Skeletal muscle tissue (tissue), 4 donors: ENCODE data around the gene PPP5C. TPM values are rescaled to one million over a fixed set of nuclear protein-coding genes. Genes with fewer than 3 reads are reported as not detected.
"Not testable (repeated sequence)": the region's sequence is repeated elsewhere in the genome, so short reads cannot be mapped to it uniquely, and the experiment has no call there.

Source experiments
- H3K27ac ChIP-seq: one replicate; pipeline ENCODE4 v1.7.0; 2013; ENCODE audit warnings: mild to moderate bottlenecking, low read depth, low read length, inconsistent platforms
- H3K27me3 ChIP-seq, 3 donors: one replicate each; pipeline ENCODE4 v1.7.0; 2013; ENCODE audit warnings: low read length in 3 of 3; ENCODE audit not compliant: control insufficient read depth in 3 of 3, insufficient read depth in 3 of 3
- H3K36me3 ChIP-seq, 3 donors: one replicate each; pipeline ENCODE4 v1.7.0; 2013; ENCODE audit warnings: low read length in 3 of 3; ENCODE audit not compliant: control insufficient read depth in 3 of 3, insufficient read depth in 3 of 3
- H3K4me1 ChIP-seq, 3 donors: one replicate each; pipeline ENCODE4 v1.7.0; 2013; ENCODE audit warnings: low read length in 3 of 3, mild to moderate bottlenecking in 3 of 3; ENCODE audit not compliant: control insufficient read depth in 3 of 3, insufficient read depth in 3 of 3
- H3K4me3 ChIP-seq, 3 donors: one replicate each; pipeline ENCODE4 v1.7.0; 2013; ENCODE audit warnings: low read length in 3 of 3
- H3K9ac ChIP-seq, 3 donors: one replicate each; pipeline ENCODE4 v1.7.0; 2013; ENCODE audit warnings: low read length in 3 of 3, mild to moderate bottlenecking in 3 of 3, moderate library complexity in 2 of 3, low read depth in 1 of 3
- H3K9me3 ChIP-seq, 3 donors: one replicate each; pipeline ENCODE4 v1.7.0; 2013; ENCODE audit warnings: low read length in 3 of 3; ENCODE audit not compliant: control insufficient read depth in 3 of 3
- total RNA-seq: library from RNA; depleted of rRNA; stranded (reverse); fragments of >200 nt; gene quantifications from one replicate; pipeline ENCODE4 v1.2.3, GENCODE V29; 2014
- donor health status: Osteomylitis.

Gene PPP5C
- total RNA-seq, 1 donor from 2014 or later: 44.4 TPM

- Histone ChIP-seq H3K9me3 (no peaks in the 10 kb centered on the region), H3K27ac (peak overlapping the region; percentile 11), H3K9ac (peak overlapping the region in 1 of 3 donors; percentile 16), H3K4me1 (peaks cover 16 to 41% (median 26%) of the 10 kb centered on the region in 3 donors), H3K27me3 (no peaks in the 10 kb centered on the region), H3K4me3 (no peak overlapping the region), H3K36me3 (peaks cover 20 to 24% (median 21%) of the 10 kb centered on the region in 3 donors)
Observed at GRCh38 chr19:46372901-46373490, 26.1 kb downstream of the PPP5C start.

GRCh38 chr19:46373491-46374359 is 26.8 kb downstream of the PPP5C start:
- Histone ChIP-seq H3K27ac (peak overlapping the region; percentile 52), H3K27me3 (no peaks in the 10 kb centered on the region), H3K36me3 (peaks cover 17 to 22% (median 18%) of the 10 kb centered on the region in 3 donors), H3K9me3 (no peaks in the 10 kb centered on the region), H3K9ac (peak overlapping the region; percentile 40 to 57 (median 43)), H3K4me1 (peaks cover 23 to 42% (median 28%) of the 10 kb centered on the region in 3 donors), H3K4me3 (peak overlapping the region in 1 of 3 donors; percentile 6)

- peak overlapping the region in 1 of 3 donors; percentile 10 for H3K9ac ChIP-seq
- H3K4me1 ChIP-seq: peaks cover 23 to 52% (median 33%) of the 10 kb centered on the region in 3 donors
- peaks cover 15 to 22% (median 18%) of the 10 kb centered on the region in 3 donors for H3K36me3 ChIP-seq
- no peaks in the 10 kb centered on the region for H3K9me3 ChIP-seq
- H3K27ac ChIP-seq: peak overlapping the region; percentile 52
- no peaks in the 10 kb centered on the region for H3K27me3 ChIP-seq
- H3K4me3 ChIP-seq: no peak overlapping the region
Observed at GRCh38 chr19:46374536-46375475, 27.9 kb downstream of the PPP5C start.

DNA sequence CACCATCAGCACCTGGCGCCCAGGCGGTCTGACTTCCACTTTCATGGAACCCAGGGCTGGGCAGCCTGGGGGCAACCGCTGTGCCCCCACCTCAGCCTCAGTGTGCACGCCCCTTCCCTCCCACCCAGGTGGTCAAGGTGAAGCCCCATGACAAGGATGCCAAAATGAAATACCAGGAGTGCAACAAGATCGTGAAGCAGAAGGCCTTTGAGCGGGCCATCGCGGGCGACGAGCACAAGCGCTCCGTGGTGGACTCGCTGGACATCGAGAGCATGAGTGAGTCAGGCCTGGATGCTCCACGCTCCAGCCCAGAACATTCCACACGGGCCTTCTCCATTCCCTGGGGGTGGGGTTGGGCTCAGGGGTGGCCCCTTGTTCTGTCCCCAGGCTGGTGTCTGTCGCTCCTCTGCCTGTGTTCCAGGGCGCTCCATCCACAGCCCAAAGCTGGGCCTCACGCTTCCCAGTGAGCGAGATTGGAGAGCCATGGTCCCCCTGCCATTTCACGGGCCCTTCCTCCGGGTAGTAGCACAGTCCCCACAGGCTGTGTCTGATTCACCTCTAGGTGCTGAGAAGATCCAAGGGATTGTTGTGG is 28.7 kb downstream of the PPP5C start:
- H3K9me3 ChIP-seq, H3K27ac ChIP-seq, H3K27me3 ChIP-seq, H3K9ac ChIP-seq, H3K4me3 ChIP-seq: not testable (repeated sequence)
- peaks cover 23 to 56% (median 39%) of the 10 kb centered on the region in 3 donors for H3K4me1 ChIP-seq
- H3K36me3 ChIP-seq: peaks cover 15 to 21% (median 18%) of the 10 kb centered on the region in 3 donors

- no peaks in the 10 kb centered on the region for H3K27me3 ChIP-seq
- peaks cover 23 to 51% (median 37%) of the 10 kb centered on the region in 3 donors for H3K4me1 ChIP-seq
- no peaks in the 10 kb centered on the region for H3K9me3 ChIP-seq
- H3K4me3 ChIP-seq: no peak overlapping the region
- H3K36me3 ChIP-seq: peaks cover 14 to 21% (median 16%) of the 10 kb centered on the region in 3 donors
- peak overlapping the region in 1 of 3 donors; percentile 40 for H3K9ac ChIP-seq
- no peak overlapping the region for H3K27ac ChIP-seq
Observed at GRCh38 chr19:46376241-46377153, 29.6 kb downstream of the PPP5C start.

DNA sequence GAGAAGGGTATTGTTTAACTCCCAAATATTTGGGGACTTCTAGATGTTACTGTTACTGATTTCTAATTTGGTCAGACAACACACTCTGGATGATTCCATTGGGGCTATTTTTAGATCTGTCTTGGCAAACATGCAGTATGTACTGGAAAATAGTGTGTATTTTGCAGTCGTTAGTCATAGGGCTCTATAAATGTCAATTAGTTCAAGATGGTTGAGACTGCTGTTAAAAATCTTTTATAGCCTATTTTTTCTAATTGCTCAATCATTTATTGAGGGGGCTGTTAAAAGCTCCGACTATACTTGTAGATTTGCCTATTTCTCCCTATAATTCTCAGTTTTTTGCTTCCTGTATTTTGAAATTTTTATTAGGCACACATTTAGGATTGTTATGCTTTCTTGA is 31.4 kb downstream of the PPP5C start:
- Histone ChIP-seq H3K9ac (peak overlapping the region in 2 of 3 donors; percentile 27 to 30), H3K36me3 (peaks cover 20 to 24% (median 21%) of the 10 kb centered on the region in 3 donors), H3K27ac (peak overlapping the region; percentile 78), H3K27me3 (no peaks in the 10 kb centered on the region), H3K4me3 (no peak overlapping the region), H3K9me3 (no peaks in the 10 kb centered on the region), H3K4me1 (peaks cover 20 to 42% (median 30%) of the 10 kb centered on the region in 3 donors)

GRCh38 chr19:46380690-46381089 is 33.8 kb downstream of the PPP5C start:
- peak overlapping the region in 1 of 3 donors; percentile 38 for H3K9ac ChIP-seq

GRCh38 chr19:46381346-46381745 is 34.5 kb downstream of the PPP5C start:
- no peaks in the 10 kb centered on the region for H3K27me3 ChIP-seq
- no peak overlapping the region for H3K4me3 ChIP-seq
- no peaks in the 10 kb centered on the region for H3K9me3 ChIP-seq
- peaks cover 12 to 31% (median 20%) of the 10 kb centered on the region in 3 donors for H3K4me1 ChIP-seq
- H3K27ac ChIP-seq: no peak overlapping the region
- H3K9ac ChIP-seq: no peak overlapping the region
- peaks cover 27 to 37% (median 30%) of the 10 kb centered on the region in 3 donors for H3K36me3 ChIP-seq

More at GRCh38 chr19:46380690-46381089, 33.8 kb downstream of the PPP5C start:
- Histone ChIP-seq H3K27ac (peak overlapping the region; percentile 78), H3K4me3 (no peak overlapping the region), H3K9me3 (no peaks in the 10 kb centered on the region), H3K36me3 (peaks cover 30 to 39% (median 36%) of the 10 kb centered on the region in 3 donors), H3K4me1 (peaks cover 12 to 31% (median 20%) of the 10 kb centered on the region in 3 donors), H3K27me3 (no peaks in the 10 kb centered on the region)
